ENCODE results near the gene JADE2.

DNA sequence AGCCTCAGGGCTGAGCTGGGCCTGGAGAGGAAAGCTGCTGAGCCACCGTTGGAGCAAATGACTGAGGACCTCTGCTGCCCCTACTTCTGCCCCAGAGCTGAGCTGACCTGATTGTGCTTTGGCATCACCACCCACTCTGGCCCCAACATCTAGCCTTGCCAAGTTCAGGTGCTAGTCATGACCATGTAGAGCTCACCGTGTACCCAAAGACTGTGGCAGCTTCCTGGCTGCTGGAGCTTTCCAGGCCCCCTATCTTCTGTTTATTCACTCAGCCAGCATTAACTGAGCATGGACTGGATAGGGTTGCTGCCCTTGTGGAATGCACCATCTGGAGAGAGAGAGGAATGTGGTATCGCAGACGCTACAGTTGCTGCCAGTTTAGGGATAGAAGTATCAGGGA is 49.1 kb downstream of the JADE2 start:
- TF ChIP-seq GATA2 (IDR thresholded peaks at IDR 0.05; ENCODE audit: low read depth, low read length) = no peak
- no peak for TF ChIP-seq GATA3 (IDR thresholded peaks at IDR 0.05; ENCODE audit: low read depth, low read length)
